Spleen (tissue), 7 donors: ENCODE results near the gene RNGTT.

Source experiments
- CTCF ChIP-seq, 11 experiments: fragments of 200-600 bp in 7 of 11; fragments of 450-650 bp in 4 of 11; sonication (generic) in 4 of 11; IDR thresholded peaks in 8 of 11; conservative IDR thresholded peaks in 3 of 11; 1 replicate in 7 of 11; 2 replicates in 4 of 11; pipeline versions ENCODE4 v1.4.0 to v1.8.0; 2016 to 2021; ENCODE audit warnings: antibody characterized with exemption in 11 of 11, inconsistent platforms in 4 of 11, mild to moderate bottlenecking in 1 of 11
- POLR2A ChIP-seq, 3 donors: fragments of 450-650 bp; IDR thresholded peaks; one replicate each; pipeline ENCODE4 v1.5.1; 2017; ENCODE audit warnings: antibody characterized with exemption in 3 of 3, mild to moderate bottlenecking in 1 of 3
- POLR2AphosphoS5 ChIP-seq, 3 donors: sonication (generic); formaldehyde crosslinking; IDR thresholded peaks; one replicate each; pipeline ENCODE4 v1.5.1; 2017; ENCODE audit warnings: antibody characterized with exemption in 3 of 3
- donor health status: DM: no; HTN: no; CAD: no; lungs with moderate emphysema.
- donor health status: DM: no; HTN: no; CAD: no.
- donor health status: DM: no; HTN: no; CAD: no.

- TF ChIP-seq CTCF (IDR thresholded peaks at IDR 0.05 in 8 of 11, conservative IDR thresholded peaks at IDR 0.05 in 3 of 11) (no peak), POLR2A (IDR thresholded peaks at IDR 0.05) (no peak), POLR2AphosphoS5 (IDR thresholded peaks at IDR 0.05) (no peak)
These were observed 222.3 kb downstream of the RNGTT start for GRCh38 chr6:88741071-88741470.
